Tibial nerve (tissue), 4 donors: ENCODE results near the gene SLC6A9. TPM values are rescaled to one million over a fixed set of nuclear protein-coding genes. Genes with fewer than 3 reads are reported as not detected.

Experiments
- DNase-seq, 2 donors: peaks; one replicate each; pipeline ENCODE4 v3.0.0-alpha.2; 2019; ENCODE audit warnings: low spot score in 2 of 2
- H3K27ac ChIP-seq, 4 donors: fragments of 200-600 bp; sonication (generic) in 3 of 4; one replicate each; pipeline ENCODE4 v1.5.1; 2017 to 2019; ENCODE audit warnings: mild to moderate bottlenecking in 1 of 4
- H3K27me3 ChIP-seq, 2 donors: fragments of 200-600 bp; sonication (generic) in 1 of 2; one replicate each; pipeline versions ENCODE4 v1.5.1 to v1.6.0; 2017 to 2019
- H3K36me3 ChIP-seq, 3 donors: fragments of 200-600 bp; sonication (generic); one replicate each; pipeline ENCODE4 v1.5.1; 2018 to 2019
- H3K4me1 ChIP-seq, 4 donors: fragments of 200-600 bp; sonication (generic) in 3 of 4; one replicate each; pipeline ENCODE4 v1.5.1; 2017 to 2019
- H3K4me3 ChIP-seq, 4 donors: fragments of 200-600 bp; sonication (generic) in 3 of 4; one replicate each; pipeline ENCODE4 v1.5.1; 2017 to 2019; ENCODE audit warnings: mild to moderate bottlenecking in 1 of 4, moderate library complexity in 1 of 4
- H3K9me3 ChIP-seq, 4 donors: fragments of 200-600 bp; sonication (generic) in 3 of 4; one replicate each; pipeline ENCODE4 v1.5.1; 2017 to 2019
- CTCF ChIP-seq, 5 experiments: fragments of 200-600 bp in 3 of 5; fragments of 450-650 bp in 2 of 5; sonication (generic) in 3 of 5; IDR thresholded peaks; one replicate each; pipeline ENCODE4 v1.5.1; 2016 to 2019; ENCODE audit warnings: antibody characterized with exemption in 5 of 5, mild to moderate bottlenecking in 3 of 5, moderate library complexity in 2 of 5
- EP300 ChIP-seq, 2 donors: sonication (generic); formaldehyde crosslinking; IDR thresholded peaks; one replicate each; pipeline ENCODE4 v1.6.1; 2017; ENCODE audit warnings: antibody characterized with exemption in 2 of 2, mild to moderate bottlenecking in 1 of 2
- POLR2A ChIP-seq, 2 donors: fragments of 450-650 bp; IDR thresholded peaks; one replicate each; pipeline ENCODE4 v1.6.1; 2017; ENCODE audit warnings: antibody characterized with exemption in 2 of 2, mild to moderate bottlenecking in 2 of 2, moderate library complexity in 2 of 2
- WGBS, 2 donors: methylation state at CpG; one replicate each; pipeline ENCODE4 v1.1.5; 2018; 5-methylcytosine and 5-hydroxymethylcytosine counted together
- total RNA-seq, 4 donors: library from RNA; depleted of rRNA; stranded (reverse); fragments of >200 nt; gene quantifications; one replicate each; pipeline ENCODE4 v1.1.0, GENCODE V29; 2016

SLC6A9 gene
- total RNA-seq, 4 donors from 2014 or later: 0.42 to 1.8 (median 0.83) TPM

DNA sequence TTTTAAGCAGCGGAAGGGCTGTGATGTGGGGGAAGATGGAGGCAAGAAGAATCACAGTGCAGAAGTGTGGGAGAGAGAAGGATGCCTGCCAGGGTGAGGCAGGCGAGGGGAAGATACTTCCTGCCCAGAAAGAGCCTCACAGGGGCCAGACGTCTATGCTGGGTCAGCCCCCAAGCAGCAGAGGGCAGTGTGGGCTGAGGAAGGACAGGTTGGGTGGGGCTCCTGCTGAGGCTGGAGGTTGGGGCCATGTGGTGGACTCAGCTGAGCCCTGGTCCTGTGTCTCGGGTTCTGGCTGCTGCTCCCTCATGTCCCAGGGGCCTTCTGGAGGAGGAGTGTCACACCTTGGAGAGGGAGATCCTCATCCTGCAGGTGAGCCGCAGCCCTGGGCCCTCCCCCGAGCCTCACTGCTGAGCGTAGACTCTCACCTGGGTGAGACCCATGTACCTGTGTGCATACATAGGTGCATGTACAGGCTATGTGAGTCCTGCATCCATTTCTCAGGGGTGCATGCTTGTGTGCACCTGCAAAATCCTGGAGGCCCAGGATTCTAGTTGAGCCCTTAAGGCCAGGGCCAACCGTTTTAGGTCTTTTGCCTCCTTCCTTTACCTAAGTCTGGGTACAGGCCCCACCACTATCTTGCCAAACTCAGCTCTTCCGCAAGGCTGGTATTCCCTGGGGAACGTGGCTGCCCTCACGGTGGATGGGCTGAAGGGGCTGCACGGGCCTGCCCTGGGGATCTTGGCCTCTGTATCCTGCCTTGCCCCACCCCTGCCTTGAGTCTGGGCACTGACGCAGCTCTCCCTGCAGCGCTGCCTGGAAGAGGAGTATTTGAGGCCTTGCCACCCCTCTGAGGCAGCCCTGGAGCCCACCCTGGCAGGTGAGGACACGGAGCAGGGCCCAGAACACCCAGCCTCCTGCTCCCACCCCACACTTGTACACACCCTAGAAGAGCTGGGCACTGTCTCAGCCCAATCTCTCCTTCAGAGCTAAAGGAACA is 36.2 kb downstream of the SLC6A9 start:
- WGBS, 2 donors: 72 to 77% methylated on average over 13 to 14 of the region's 15 CpGs
- DNase-seq: no peak
- Histone ChIP-seq H3K4me3 (no peak overlapping the region), H3K36me3 (peaks cover 0 to 2% (median 0%) of the 10 kb centered on the region in 3 donors), H3K27me3 (no peaks in the 10 kb centered on the region), H3K4me1 (peaks cover 0 to 37% (median 17%) of the 10 kb centered on the region in 4 donors), H3K9me3 (no peaks in the 10 kb centered on the region), H3K27ac (no peak overlapping the region)
- no peak for TF ChIP-seq CTCF (IDR thresholded peaks at IDR 0.05)
- TF ChIP-seq POLR2A (IDR thresholded peaks at IDR 0.05): no peak
- no peak for TF ChIP-seq EP300 (IDR thresholded peaks at IDR 0.05)

DNA sequence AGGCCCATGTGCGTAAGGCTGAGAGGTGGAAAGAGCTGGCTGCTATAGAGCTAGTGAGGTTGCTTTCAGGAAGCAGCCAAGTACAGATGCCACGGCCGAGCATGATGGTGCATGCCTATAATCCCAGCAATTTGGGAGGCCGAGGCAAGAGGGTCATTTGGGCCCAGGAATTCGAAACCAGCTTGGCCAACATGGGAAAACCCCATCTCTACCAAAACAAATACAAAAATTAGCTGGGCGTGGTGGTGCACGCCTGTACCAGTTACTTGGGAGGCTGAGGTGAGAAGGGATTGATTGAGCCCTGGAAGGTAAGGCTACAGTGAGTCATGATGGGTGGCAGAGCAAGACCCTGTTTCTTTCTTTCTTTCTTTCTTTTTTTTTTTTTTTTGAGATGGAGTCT is 37.2 kb downstream of the SLC6A9 start:
- no peak for DNase-seq
- TF ChIP-seq CTCF (IDR thresholded peaks at IDR 0.05) (no peak), EP300 (IDR thresholded peaks at IDR 0.05) (no peak), POLR2A (IDR thresholded peaks at IDR 0.05) (no peak)
- no peaks in the 10 kb centered on the region for H3K9me3 ChIP-seq
- no peaks in the 10 kb centered on the region for H3K36me3 ChIP-seq
- no peak overlapping the region for H3K27ac ChIP-seq
- H3K27me3 ChIP-seq: no peaks in the 10 kb centered on the region
- 81 to 100% methylated on average over 7 of the region's 7 CpGs for WGBS, 2 donors
- peaks cover 0 to 37% (median 17%) of the 10 kb centered on the region in 4 donors for H3K4me1 ChIP-seq
- H3K4me3 ChIP-seq: no peak overlapping the region

- 91 to 94% methylated on average over 9 of the region's 9 CpGs for WGBS, 2 donors
- peaks cover 0 to 37% (median 17%) of the 10 kb centered on the region in 4 donors for H3K4me1 ChIP-seq
- no peaks in the 10 kb centered on the region for H3K27me3 ChIP-seq
- H3K4me3 ChIP-seq: no peak overlapping the region
- TF ChIP-seq CTCF (IDR thresholded peaks at IDR 0.05) (no peak), POLR2A (IDR thresholded peaks at IDR 0.05) (no peak), EP300 (IDR thresholded peaks at IDR 0.05) (no peak)
- no peaks in the 10 kb centered on the region for H3K36me3 ChIP-seq
- no peak for DNase-seq
- no peaks in the 10 kb centered on the region for H3K9me3 ChIP-seq
- no peak overlapping the region for H3K27ac ChIP-seq
These were observed 37.9 kb downstream of the SLC6A9 start for GRCh38 chr1:43993206-43993914.

- Histone ChIP-seq H3K27me3 (no peaks in the 10 kb centered on the region), H3K4me3 (peak overlapping the region; percentile 43 to 71 (median 58)), H3K36me3 (peaks cover 0 to 1% (median 0%) of the 10 kb centered on the region in 3 donors), H3K4me1 (peaks cover 0 to 35% (median 17%) of the 10 kb centered on the region in 4 donors), H3K9me3 (no peaks in the 10 kb centered on the region), H3K27ac (peak overlapping the region in 3 of 4 donors; percentile 44 to 79 (median 72))
- TF ChIP-seq EP300 (IDR thresholded peaks at IDR 0.05) (no peak), POLR2A (IDR thresholded peaks at IDR 0.05) (no peak), CTCF (IDR thresholded peaks at IDR 0.05) (no peak)
- no peak for DNase-seq
- 51 to 55% methylated on average over 11 of the region's 11 CpGs for WGBS, 2 donors
These were observed 38.8 kb downstream of the SLC6A9 start for GRCh38 chr1:43992232-43992995.
